ENCODE results near the gene TACC2.

Gene TACC2

DNA sequence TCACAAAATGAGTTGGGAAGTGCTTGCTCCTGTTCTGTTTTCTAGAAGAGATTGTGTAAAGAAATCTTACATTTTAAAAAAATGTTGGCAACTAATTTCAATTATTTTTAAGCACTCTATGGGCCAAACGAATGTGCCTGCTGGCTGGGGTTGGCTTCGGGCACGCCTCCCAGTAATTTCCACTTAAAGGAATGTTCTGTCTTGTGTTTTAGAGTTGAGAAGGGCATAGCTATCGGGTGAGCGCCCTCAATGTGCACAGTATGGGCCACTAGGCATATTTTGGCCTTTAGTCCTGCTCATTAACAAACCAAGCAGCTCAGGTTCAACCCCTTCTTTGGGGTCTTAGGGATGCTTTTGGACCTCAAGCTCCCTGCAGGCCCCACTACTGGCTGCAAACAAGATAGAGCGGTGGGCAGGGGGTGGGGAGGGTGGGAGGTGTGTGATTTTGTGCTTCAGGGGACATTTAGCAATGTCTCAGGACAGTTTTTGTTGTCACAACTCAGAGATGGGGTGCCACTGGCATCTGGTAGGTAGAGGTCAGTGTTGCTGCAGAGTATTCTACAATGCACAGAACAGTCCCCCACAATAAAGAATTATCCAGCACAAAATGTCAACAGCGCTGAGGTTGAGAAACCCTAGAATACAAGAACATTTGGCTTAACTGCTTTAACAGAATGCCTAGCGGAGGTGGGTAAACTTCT lies 40.7 kb downstream of the TACC2 start:
- no peak for DNase-seq

DNA sequence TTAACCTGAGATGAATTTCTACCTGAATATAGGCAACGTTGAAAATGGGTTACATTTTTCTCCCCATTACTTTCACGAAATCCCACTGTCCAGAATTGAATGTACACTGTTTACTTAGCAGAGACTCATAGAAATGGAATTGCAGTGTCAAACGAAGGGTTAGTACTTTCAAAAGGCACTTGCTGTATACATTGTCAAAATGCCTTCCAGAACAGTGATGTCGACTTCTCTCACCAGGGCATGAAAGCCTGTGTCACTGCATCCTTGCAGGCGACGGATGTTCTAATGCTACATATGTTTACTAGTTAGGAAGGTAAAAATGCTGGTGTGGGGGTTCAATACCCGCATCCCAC lies 41.2 kb downstream of the TACC2 start:
- DNase-seq: no peak

DNA sequence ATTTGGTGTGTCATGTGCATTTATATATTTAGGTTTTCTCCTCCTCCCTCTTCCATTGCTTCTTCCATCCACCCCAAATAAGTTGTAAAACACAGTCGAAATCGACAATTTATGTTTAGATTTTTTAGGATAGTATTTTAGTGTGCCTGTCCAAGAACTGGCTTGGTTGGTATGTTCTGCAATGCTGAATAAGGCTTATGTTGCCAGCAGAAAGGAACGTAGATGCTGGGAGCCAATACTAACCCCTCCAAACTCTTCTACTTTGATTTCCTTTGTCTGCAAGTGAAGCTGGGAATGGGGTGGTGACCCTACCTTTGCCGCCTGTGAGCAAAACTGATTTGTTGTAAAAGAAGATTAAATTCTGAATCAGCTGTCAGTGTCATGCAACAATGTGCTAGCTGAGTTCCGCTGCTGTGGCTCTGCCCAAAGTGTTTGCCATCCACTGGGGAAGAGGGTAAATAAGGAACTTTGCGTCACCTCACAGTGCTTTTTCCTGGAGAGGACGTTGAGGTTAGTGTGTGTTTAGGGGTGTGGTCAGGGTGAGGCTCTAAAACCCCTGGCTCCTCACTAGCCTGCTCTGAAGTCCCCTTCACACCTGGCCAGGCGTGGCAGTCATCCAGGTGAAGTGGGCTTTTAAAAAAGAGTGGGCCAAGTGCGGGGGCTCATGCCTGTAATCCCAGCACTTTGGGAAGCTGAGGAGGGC lies 44.4 kb downstream of the TACC2 start:
- DNase-seq: no peak

DNA sequence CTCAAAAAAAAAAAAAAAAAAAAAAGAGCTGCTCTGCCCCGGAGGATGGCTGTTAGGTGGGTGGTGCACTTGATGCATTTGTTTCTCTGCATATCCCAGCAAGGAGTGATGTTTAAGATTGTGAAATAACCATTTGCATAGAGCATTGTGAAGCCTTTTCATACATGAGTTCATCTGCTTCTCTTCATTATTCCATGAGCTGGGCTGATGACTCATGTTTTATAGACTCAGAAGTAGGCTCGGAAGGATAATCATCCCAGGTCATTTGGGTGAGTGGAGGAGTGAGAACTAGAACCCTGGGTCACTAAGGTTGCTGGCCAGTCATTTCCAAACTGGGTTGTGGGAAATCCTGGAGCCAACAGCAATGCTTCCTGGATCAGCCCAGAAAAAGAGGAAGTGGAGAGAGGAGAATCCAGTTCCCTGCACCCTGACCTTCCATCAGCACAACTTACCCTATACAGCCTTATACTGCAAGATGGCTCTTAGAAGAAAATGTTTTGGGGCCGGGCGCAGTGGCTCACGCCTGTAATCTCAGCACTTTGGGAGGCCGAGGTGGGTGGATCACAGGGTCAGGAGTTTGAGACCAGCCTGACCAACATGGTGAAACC lies 45.3 kb downstream of the TACC2 start:
- DNase-seq: no peak

DNA sequence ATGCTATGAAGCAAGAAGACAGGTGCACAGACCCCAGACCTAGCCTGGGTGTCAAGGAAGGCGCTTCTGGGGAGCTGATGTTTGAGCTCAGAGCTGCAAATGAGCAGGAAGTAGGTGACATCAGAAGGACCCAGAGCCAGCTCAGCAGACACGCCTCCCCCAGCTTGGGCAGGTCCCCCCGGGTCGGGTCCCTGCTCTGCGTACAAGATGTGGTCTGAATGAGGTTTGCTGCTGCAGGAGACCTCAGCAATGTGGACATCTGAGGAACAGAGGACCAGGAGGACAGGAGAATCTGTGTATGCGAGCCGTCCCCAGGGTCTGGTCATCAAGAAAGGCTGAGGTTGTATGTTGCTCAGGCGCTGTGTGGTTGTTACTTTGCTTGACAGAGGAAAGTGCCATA lies 51.8 kb downstream of the TACC2 start:
- no peak for DNase-seq

DNA sequence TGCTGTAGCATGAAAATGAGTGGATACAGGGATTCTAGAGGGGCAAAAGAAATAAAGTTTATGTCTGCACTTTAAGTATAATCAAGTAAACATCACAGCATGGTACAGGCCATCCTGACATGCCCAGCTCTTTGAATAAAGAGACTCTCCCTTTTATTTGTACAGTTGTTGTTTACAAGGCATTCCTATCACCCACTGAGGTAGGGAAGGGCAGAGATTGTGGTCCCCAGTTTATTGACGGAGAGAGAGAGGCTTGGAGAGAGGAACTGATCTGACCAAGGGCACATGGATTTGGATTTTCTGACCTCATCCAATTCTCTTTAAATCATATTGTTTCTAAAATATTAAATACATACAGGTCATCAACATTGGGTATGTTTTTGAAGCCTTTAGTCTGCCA lies 53.9 kb downstream of the TACC2 start:
- DNase-seq: no peak

DNA sequence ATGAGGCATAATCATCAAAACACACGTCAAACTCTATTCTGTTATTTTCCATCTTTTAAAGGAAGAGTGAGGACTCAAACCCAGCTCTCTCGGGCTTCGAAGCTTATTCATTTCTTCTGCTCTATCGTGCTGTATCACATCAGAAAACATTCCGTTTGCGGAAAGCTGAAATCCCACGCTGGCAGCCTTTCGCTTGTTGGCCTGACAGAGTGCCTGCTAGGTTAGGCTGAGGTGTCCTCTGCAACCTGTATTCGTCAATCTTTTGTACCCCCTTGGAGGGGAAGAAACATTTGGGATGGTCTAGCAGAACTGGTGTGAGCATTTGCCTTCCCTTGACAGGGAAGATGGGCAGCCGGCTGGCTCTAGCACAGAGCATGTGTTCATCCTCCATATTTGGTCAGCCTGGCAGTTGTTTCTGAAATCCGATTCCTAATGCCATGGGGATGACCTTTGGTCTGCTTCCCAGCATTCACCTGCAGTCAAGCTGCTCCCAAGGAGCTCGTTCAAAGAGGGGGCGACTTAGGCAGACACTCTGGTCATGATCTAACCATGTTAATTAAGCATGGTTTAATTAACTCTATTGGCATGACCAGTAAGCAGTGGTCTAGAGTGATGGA lies 55.2 kb downstream of the TACC2 start:
- peak; percentile 58 for DNase-seq

DNA sequence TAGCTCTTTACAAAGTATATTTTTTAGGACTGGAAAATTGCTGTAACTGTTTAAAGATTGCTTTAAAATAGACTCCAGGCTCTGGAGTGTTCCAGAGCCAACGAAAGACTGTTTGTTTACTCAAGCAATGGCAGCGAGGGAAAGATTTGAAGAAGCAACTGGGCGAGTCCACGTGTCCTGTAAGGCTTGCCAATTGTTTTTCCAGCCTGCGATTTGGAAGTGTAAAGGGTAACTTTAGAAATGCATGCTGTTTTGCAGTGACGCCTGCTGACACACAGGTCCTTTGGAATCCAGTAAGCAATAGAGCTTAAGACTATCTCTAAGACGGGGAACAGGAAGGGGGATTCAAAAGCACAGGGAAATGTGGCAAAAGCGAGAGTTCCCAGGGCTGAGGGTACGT lies 55.8 kb downstream of the TACC2 start:
- DNase-seq: no peak

DNA sequence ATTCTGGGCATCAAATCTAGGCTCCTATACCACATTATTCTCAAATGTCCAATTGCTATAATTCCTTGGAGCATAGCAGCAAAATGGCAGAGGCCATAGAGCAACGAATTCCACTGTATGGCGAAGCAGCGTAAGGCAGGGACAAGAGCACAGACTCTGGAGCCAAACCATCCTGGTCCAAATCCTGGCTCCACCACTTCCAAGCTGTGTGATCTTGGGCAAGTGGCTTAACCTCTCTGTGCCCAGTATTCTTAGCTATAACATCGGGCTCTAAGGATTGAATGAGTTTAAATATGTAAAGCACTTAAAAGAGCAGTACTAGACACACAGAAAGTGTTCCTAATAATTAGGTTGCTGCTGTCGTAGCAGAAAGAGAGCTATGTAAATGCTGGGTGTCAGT lies 56.2 kb downstream of the TACC2 start:
- DNase-seq: no peak

DNA sequence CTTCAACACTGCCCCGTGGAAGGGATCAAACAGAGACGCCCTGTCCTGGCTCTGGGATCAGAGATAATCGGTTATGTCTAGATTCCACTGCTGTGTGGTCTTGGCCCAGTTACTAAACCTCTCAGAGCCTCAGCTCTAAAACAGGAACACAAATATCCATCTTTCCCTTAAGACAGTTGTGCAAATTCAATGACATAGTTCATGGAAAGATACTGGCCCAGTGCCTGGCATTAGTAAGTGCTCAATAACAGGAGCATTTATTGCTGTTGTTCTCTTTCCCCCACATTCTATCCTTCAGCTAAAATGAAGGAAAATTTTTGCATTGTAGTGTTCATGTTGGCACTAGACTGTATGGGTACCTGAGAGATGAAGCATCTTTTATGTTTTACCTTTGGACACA lies 58.6 kb downstream of the TACC2 start:
- no peak for DNase-seq

DNA sequence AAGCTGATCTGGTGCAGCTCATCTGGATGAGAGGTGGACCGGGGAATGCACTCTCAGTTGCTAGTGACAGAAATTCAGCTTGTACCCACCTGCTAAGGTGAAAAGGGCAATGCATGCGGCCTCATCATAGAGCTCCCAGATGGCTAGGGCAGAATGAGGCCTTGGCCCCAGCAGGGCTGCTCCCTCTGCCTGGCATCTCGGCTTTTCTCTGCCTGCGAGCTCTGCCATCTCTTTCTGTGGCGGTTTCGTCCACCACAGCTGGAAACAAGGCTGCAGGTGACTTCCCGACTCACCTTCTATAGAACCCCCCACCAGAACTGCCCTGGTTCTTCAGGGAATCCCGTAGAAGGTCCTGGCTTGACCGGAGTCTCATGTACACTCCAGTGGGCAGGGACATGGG lies 60.1 kb downstream of the TACC2 start:
- DNase-seq: no peak

DNA sequence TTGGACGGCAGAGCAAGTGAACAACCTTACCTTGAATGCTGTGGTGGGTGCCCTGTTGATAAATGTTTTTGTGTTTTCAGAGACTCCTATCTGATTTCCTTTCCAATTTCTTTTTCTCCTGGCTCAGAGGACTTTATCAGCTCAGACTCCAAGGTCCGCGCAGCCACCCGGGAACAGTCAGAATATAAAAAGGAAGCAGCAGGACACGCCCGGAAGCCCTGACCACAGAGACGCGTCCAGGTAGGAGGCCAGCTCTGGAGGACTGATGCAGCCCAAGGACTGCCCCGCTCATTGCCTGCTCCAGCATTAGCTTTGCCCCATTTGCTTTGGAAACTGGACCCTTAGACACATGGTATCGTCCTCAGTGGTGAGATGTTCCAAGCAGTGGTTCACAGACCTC lies 61.3 kb downstream of the TACC2 start:
- DNase-seq: no peak

DNA sequence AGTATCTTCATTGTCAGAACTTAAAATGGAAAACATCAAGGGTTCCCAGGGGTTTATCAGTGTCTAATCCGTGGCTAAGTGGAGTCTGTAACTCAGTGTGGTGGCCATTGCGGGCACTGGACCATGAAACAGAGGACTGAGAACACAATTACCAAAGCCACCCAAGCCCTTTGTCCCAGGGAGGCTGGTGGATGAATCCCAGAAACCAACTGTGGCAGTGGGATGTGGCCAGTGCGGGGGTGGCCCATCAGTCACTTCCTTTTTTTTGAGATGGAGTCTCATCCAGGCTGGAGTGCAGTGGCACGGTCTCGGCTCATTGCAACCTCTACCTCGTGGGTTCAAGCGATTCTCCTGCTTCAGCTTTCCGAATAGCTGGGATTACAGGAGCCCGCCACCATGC lies 61.8 kb downstream of the TACC2 start:
- no peak for DNase-seq

DNA sequence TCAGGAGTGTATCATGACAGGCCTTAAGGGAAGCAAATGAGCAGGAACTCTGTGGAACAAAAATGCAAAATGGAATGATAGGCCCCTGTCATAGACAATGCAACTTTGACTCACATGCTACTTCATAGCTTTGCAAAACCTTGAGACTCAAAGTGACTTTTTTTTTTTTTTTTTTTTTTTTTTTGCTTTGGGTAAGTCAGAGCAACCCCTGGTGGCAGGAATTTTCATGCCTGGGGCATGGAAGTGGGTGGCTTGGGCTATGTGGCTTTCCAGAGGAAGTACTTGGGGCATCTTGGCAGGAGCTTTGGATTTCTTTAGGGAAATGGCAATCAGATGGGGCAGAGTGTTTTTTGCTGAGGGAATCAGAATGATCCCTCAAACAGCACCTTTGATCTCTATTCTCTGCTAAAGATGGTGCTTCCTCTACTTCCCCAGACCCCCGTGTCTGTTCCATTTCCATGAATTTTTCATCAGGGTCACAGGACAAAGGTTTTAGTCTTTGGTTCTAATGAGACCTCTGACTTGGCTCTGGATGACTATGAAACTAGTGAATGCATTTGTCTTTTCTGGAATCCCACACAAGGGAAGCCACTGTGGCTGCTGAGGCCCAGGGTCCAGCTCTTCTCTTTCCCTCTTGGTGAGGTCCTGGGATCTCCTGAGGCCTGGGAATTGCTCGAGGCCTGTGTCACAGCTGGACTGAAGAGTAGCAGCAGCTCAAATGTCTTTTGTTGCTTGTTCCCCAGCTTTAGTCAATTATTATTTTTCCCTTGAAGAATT lies 62.8 kb downstream of the TACC2 start:
- no peak for DNase-seq

DNA sequence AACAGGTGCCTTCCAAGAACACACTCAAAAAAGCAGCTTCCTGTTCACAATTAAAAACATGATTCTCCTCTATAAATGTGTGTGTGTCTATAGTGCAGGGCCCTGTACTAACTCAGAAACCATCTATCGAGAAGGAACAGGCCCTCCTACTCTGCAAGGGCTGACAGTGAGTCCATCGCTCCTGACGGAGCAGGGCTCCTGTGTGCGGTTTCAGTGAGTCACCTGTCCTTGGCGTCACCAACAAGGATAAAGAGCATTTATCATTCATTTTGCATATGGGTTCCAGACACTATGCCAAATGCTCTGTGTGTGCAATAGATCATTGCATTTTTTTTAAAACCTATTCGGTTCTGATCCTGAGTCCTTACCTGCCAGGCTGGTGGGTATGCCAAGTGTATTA lies 63.7 kb downstream of the TACC2 start:
- DNase-seq: no peak

DNA sequence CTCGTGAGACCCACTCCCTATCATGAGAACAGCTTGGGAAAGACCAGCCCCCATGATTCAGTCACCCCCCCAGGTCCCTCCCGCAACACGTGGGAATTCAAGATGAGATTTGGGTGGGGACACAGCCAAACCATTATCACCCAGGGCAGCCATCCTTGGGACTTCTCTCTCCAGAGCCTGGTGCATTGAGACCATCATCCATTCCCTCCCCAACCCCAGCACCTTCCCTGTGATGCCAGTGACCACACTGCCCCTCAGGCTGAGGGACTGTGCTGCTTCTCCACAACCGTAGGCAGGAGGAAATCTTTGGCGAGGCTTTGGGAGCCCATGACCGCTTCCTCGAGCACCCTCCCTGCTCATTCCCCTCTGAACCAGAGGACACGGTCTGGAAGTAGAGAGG lies 64.4 kb downstream of the TACC2 start:
- no peak for DNase-seq

DNA sequence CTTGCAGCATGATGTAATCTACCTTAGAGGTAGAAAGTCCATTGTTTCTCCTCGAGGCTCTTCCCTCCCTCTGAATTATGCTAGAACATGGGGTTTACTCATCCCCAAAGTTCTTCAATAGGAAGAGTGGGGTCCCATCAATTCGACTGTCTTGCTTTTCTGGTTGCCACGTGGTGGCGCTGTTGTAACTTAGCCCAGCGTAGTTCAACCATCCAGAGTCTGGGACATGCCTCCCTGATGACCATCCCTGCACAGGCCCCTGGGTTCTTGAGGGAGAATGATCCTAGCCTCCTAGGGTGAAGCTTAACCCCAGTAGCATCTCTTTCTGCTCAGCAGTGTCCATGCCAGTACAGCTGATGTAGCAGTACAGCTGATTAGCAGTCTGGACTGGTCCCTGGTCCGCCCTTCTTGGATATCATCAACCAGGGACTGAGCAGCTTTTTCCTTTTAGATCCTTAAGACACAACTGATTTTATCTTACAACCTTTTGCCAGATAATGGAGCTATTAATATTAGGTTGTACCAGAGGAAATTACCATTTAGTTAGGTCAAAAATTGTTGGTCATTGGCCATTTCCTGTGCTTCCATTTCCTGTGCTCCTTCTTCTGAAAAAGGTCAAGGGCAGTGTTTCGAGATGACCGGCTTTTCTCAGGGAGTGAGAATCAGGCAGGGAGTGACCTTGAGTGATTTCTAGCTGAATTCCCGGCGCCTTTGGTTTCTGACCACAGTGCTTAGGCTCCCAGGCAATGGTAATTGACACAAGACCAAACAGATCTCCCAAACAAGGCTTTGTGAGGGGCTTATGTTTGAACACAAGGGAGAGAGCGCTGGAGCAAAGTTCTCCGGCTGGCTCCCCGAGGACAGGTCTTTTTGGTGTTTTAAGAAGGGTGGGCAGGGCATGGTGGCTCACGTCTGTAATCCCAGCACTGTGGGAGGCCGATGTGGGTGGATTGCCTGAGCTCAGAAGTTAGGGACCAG lies 65.4 kb downstream of the TACC2 start:
- no peak for DNase-seq

DNA sequence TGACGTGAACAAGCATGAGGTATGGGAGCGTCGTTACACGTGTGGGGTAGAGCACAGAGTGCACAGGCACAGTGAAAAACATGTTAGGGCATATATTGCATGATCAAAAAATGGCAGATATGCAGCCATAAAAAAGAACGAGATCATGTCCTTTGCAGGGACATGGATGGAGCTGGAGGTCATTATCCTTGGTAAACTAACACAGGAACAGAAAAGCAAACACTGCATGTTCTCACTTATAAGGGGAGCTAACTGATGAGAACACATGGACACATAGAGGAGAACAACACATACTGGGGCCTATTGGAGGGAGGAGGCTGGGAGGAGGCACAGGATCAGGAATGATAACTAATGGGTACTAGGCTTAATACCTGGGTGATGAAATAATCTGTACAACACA lies 66.3 kb downstream of the TACC2 start:
- no peak for DNase-seq

DNA sequence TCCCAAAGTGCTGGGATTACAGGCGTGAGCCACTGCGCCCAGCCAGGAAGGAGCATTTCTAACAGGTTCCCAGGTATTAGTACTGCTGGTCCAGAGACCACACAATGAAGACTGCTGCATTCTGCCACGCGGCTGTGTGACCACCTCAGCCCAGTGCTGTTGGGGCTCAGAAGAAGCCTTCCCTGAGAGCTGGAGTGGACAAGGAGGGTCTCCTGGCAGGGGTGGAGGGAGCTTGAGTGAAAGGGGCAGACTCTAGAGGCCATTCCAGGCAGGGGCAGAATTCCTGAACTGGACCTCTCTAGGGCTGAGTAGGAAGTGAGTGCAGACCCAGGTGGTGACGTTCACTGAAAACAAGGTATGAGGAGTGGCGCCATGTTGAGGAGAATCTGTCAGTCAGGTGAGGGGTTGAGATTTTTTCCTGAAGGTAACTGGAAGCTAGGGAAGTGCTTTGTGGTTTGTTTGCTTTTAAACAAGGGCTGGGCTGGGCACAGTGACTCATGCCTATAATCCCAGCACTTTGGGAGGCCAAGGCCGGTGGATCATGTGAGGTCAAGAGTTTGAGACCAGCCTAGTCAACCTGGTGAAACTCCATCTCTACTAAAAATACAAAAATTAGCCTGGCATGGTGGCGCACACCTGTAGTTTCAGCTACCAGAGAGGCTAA lies 67.6 kb downstream of the TACC2 start:
- DNase-seq: no peak

DNA sequence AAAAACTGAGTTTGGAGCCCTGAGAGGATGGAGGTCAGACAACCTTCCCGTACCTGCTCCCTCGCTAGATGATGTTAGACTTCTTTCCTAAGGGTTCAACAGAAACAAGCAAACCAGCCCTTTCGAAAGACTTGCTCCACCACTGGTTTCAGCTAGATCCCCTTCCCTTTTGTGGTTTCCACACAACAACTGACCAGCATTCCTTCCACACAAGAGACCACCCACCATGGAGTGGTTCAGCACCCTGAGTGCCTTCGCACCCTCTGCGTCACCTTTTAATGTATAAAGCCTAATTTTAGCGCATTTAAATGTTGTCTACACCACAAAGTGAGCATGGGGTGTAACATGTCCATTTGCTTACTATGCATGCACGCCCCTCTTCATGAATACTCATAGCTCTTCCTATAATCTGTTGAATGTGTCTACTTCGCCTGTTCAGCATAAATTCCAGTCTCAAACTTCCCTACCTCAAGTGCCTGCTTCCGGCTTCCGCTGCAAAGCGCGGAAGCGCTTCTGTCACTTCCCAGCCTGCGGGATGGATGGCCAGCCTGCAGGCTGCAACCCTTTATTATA lies 69.0 kb downstream of the TACC2 start:
- DNase-seq: no peak

DNA sequence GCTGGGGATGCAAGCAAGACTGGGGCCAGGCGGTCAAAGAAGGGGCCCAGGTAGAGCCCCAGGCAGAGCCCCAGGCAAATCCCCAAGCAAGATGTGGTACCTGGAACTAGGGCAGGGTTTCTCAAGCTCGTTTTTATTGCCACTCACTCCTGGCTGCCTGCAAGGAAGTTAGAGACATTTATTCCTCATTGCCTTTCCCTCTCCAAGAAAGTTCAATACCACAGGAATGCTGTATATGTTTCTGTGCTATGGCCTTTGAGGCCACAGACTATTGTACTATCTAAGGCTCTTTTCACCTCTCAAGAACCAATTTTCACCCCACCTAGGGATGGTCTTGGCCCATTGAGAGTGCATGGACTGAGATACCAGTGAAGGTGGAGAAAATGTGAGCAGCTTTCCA lies 71.3 kb downstream of the TACC2 start:
- no peak for DNase-seq

All from NCI-H2171 treated with DMSO at 0.1 percent for 48 hours (cell line).